SJCRH30 (cell line): Measurements from ENCODE around the gene IL20RB. TPM values are rescaled to one million over a fixed set of nuclear protein-coding genes. Genes with fewer than 3 reads are reported as not detected.

Source experiments
- DNase-seq, 2 experiments: peaks; one replicate each; pipeline ENCODE4 v3.0.0-alpha.2; 2015 to 2020
- H3K27ac ChIP-seq: fragments of 250-450 bp; sonication (Bioruptor Pico); 2 replicates; pipeline ENCODE4 v1.5.1; 2020; ENCODE audit warnings: mild to moderate bottlenecking, moderate library complexity
- H3K27me3 ChIP-seq: fragments of 250-450 bp; sonication (Bioruptor Pico); 2 replicates; pipeline ENCODE4 v1.5.1; 2020; ENCODE audit warnings: mild to moderate bottlenecking, moderate library complexity
- H3K36me3 ChIP-seq: fragments of 250-450 bp; sonication (Bioruptor Pico); 2 replicates; pipeline ENCODE4 v1.5.1; 2020; ENCODE audit warnings: mild to moderate bottlenecking, moderate library complexity
- H3K4me1 ChIP-seq: fragments of 250-450 bp; sonication (Bioruptor Pico); 2 replicates; pipeline ENCODE4 v1.5.1; 2020; ENCODE audit warnings: mild to moderate bottlenecking, moderate library complexity
- H3K4me3 ChIP-seq: fragments of 250-450 bp; sonication (Bioruptor Pico); 2 replicates; pipeline ENCODE4 v1.5.1; 2020; ENCODE audit warnings: mild to moderate bottlenecking, moderate library complexity
- H3K9me3 ChIP-seq: fragments of 250-450 bp; sonication (Bioruptor Pico); replicated peaks from 2 replicates; pipeline ENCODE4 v1.5.1; 2020; ENCODE audit warnings: mild to moderate bottlenecking, moderate library complexity
- total RNA-seq: library from RNA; depleted of rRNA; stranded (reverse); fragments of >200 nt; shearing (Covaris generic); gene quantifications from 2 replicates; pipeline ENCODE4 v1.2.3, GENCODE V29; 2014; rRNA removed

The IL20RB gene, protein sequence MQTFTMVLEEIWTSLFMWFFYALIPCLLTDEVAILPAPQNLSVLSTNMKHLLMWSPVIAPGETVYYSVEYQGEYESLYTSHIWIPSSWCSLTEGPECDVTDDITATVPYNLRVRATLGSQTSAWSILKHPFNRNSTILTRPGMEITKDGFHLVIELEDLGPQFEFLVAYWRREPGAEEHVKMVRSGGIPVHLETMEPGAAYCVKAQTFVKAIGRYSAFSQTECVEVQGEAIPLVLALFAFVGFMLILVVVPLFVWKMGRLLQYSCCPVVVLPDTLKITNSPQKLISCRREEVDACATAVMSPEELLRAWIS
- total RNA-seq: 1.0 and 1.3 TPM in 2 replicates

DNA sequence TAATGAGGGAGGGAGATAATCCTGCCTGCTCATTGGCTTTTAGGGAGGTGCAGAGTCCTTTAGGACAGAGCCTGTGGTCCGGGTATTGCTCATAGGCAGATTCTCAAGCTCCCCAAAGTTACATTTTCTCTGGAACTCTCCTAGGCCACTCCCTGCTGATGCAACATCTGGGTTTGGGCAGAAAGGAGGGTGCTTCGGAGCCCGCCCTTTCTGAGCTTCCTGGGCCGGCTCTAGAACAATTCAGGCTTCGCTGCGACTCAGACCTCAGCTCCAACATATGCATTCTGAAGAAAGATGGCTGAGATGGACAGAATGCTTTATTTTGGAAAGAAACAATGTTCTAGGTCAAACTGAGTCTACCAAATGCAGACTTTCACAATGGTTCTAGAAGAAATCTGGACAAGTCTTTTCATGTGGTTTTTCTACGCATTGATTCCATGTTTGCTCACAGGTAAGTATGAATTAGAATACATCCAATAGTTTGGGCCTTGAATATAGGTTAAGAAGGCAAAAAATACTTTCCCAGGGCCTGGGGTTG, at the start of gene IL20RB:
IL20RB (plus strand) TSS at position 233 of the 538 bp plus-strand sequence; CDS start at position 364, 131 bp downstream.
- DNase-seq: no peak
- no peak within 1 kb of the TSS for H3K27ac ChIP-seq
- H3K36me3 ChIP-seq: no peaks in the 10 kb centered on the region; the same call in 1 of the 2 replicates

DNA sequence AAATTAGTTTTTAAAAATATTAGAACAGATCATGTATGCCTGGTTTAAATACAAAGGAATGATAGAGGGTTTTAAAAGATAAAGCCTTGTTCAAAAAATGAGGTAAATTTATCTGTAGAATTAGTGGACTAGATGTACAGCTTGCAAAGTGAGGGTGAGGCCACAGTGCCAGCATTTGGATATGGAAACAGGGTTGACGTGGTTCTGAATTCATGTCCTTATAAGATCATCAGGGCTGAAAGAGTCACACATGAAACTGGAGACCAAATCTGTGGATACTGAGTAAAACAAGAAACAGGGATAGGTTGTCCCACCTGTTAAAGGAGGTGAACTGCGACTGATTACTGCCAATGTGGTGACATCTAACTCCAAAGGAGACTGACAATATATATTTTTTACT, 49.5 kb upstream of the IL20RB start:
- H3K4me1 ChIP-seq: no peaks in the 10 kb centered on the region
- DNase-seq: no peak

More for the DNA sequence above, at the start of gene IL20RB:
- H3K4me3 ChIP-seq: no peak within 1 kb of the TSS
- H3K4me1 ChIP-seq: peaks cover 23% of the 10 kb centered on the region
- no peaks in the 10 kb centered on the region for H3K27me3 ChIP-seq
- no peaks in the 10 kb centered on the region for H3K9me3 ChIP-seq

DNA sequence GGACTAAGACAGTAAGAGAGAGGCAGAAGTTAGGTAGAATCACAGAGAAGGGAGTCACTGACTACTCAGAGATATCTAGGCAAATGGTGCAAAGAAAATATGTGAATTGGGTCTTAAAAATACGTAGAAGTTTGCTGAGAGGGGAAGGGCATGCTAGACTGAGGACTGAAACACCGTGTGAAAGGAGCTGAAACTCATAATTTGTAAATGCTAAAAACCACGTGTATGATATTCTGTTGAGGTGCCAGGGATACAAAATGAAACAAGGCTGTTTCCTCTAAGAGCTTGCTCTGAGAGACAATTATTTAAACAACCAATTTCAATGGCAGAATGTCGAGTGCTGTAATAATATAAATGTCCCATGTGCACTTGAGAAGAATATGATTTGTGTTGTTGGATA, 48.6 kb upstream of the IL20RB start:
- Histone ChIP-seq H3K9me3 (peaks cover 6% of the 10 kb centered on the region), H3K27me3 (no peaks in the 10 kb centered on the region), H3K36me3 (no peaks in the 10 kb centered on the region; the same call in 1 of the 2 replicates), H3K4me1 (no peaks in the 10 kb centered on the region), H3K27ac (no peak overlapping the region), H3K4me3 (no peak overlapping the region)
- no peak for DNase-seq

More for the DNA sequence above, 49.5 kb upstream of the IL20RB start:
- H3K9me3 ChIP-seq: peaks cover 12% of the 10 kb centered on the region
- H3K4me3 ChIP-seq: no peak overlapping the region
- H3K36me3 ChIP-seq: no peaks in the 10 kb centered on the region; the same call in 1 of the 2 replicates
- H3K27ac ChIP-seq: no peak overlapping the region
- no peaks in the 10 kb centered on the region for H3K27me3 ChIP-seq

DNA sequence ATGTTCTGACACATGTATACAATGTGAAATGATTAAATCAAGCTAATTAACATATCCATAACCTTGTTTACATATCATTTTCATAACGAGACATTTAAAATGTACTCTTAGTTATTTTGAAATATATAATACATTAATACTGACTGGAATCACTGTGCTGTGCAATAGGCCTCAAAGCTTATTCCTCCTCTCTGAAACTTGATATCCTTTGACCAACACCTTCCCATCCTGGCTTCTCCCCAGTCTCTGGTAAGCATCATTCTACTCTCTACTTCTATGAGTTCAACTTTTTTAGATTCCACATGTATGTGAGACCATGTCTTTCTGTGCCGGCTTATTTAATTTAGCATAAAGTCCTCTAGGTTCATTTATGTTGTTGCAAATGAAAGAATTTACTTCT, 47.1 kb upstream of the IL20RB start:
- Histone ChIP-seq H3K36me3 (no peaks in the 10 kb centered on the region), H3K27ac (no peak overlapping the region), H3K9me3 (no peaks in the 10 kb centered on the region; the same call in 1 of the 2 replicates), H3K4me3 (no peak overlapping the region), H3K4me1 (no peaks in the 10 kb centered on the region), H3K27me3 (no peaks in the 10 kb centered on the region)
- DNase-seq: no peak

DNA sequence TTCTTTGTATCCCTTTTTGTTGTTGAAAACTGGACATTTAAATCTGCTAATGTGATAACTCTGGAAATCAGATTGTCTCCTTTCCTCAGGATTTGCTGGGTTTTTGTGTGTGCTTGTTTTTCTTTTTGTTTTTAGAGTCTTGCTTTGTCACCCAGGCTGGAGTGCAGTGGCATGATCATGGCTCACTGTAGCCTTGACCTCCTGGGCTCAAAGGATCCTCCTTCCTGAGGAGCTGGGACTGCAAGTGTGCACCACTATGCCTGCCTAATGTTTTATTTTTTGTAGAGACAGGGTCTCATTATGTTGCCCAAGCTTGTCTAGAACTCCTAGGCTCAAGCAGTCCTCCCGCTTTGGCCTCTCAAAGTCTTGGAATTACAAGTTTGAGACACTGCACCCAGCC, 44.6 kb upstream of the IL20RB start:
- no peak for DNase-seq
- Histone ChIP-seq H3K4me3 (no peak overlapping the region), H3K27ac (no peak overlapping the region), H3K36me3 (peaks cover 2% of the 10 kb centered on the region; the same call in 1 of the 2 replicates), H3K9me3 (no peaks in the 10 kb centered on the region; the same call in none of the 2 replicates), H3K27me3 (no peaks in the 10 kb centered on the region), H3K4me1 (no peaks in the 10 kb centered on the region)

DNA sequence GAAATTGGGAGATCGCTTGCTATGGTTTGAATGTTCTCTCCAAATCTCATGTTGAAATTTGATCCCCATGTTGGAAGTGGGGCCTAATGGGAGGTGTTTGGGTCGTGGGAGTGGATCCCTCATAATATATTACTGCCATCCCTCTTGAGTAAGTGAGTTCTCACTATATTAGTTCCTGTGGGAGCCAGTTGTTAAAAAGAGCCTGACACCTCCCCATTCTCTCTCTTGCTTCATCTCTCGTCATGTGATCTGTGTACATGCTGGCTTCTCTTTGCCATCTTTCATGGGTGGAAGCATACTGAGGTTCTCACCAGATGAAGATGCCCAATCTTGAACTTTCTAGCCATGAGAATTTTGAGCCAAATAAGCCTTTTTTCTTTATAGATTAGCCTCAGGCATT, 43.0 kb upstream of the IL20RB start:
- Histone ChIP-seq H3K4me1 (no peaks in the 10 kb centered on the region), H3K27me3 (no peaks in the 10 kb centered on the region), H3K36me3 (peaks cover 12% of the 10 kb centered on the region), H3K9me3 (no peaks in the 10 kb centered on the region; the same call in none of the 2 replicates), H3K27ac (no peak overlapping the region), H3K4me3 (no peak overlapping the region)
- no peak for DNase-seq

DNA sequence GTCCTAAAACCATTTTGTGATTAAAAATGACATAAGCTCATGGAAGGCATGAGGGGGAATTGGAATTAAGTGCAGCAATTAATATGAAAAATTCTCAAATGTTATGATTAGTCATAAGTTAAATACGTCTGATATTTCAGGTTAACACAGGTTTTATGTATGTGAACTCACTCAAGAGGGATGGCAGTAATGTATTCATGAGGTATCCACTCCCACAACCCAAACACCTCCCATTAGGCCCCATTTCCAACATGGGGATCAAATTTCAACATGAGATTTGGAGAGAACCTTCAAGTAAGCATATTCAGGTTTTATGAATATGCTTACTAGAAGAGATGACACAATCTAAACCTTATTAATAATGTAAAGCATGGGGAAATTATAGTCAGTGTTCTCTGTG, 41.6 kb upstream of the IL20RB start:
- DNase-seq: no peak
- peaks cover 13% of the 10 kb centered on the region for H3K36me3 ChIP-seq
- H3K9me3 ChIP-seq: no peaks in the 10 kb centered on the region; the same call in none of the 2 replicates
- no peaks in the 10 kb centered on the region for H3K27me3 ChIP-seq
- no peak overlapping the region for H3K27ac ChIP-seq
- H3K4me1 ChIP-seq: no peaks in the 10 kb centered on the region
- H3K4me3 ChIP-seq: no peak overlapping the region

DNA sequence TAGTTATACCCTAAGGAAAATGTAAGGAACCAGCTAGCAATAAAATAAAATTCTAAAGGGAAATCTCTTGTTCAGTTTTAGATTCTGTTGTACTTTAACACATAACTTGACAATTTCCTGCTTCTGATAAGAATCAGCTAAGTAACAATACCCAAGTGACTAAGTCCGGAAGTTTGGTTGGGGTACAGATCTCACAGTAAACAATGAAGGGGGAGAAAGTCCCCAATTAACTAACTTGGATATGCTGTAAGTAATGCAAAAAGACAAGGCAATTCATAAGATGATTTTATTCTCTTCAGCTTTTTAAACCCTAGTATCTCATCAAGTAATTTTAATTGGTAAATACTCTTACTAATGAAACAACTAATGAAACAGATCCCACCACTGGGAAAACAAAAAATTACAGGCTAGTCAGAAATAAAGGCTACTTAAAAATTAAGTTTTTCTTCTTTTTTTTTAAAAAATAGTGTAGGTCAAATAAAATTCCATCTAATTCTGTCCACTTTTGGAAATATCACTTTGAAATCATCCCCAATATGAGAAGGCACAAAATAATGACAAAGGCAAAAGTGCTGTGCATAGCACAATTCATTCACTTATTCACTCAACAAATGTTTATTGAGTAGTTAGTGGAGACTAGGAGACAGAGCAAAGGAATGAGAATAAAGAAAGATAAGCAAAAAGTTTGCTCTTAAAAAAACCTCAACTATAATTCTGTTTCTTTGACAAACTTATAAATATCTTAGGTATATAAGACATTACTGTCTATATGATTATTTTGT, 37.8 kb upstream of the IL20RB start:
- H3K27me3 ChIP-seq: no peaks in the 10 kb centered on the region
- no peaks in the 10 kb centered on the region for H3K4me1 ChIP-seq
- H3K36me3 ChIP-seq: peaks cover 13% of the 10 kb centered on the region
- H3K9me3 ChIP-seq: no peaks in the 10 kb centered on the region; the same call in none of the 2 replicates
- H3K27ac ChIP-seq: no peak overlapping the region
- H3K4me3 ChIP-seq: no peak overlapping the region
- DNase-seq: no peak

DNA sequence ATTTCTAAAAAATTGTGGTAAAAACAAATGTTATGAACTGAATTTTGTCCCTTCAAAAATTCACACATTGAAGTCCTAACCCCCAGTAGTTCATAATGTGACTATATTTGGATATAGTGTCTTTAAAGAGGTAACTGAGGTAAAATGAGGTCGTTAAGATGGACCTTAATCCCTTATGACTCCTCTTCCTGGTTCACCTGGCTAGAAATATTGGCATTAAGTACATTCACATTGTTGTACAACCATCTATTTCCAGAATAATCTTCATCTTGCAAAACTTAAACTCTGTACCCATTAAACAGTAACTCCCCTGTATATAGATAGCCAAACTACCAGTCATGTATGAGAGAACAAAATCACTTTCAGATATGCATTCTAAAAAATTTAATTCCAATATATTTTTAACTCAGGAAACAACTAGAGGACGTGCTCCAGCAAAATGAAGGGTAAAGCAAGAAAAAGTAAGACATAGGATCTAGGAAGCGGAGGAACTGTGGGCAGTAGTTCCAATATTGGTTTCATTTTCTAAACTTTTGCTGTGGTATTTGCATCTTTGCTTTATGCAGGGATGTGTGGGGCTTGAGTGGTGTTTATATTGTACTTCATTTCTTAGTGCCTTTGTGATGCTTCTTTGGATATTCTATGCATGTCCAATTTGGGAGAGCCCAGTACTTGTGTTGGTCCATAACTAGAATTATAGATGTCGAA, 36.7 kb upstream of the IL20RB start:
- H3K27ac ChIP-seq: no peak overlapping the region
- no peaks in the 10 kb centered on the region for H3K4me1 ChIP-seq
- peaks cover 13% of the 10 kb centered on the region for H3K36me3 ChIP-seq
- no peak overlapping the region for H3K4me3 ChIP-seq
- H3K9me3 ChIP-seq: no peaks in the 10 kb centered on the region; the same call in none of the 2 replicates
- DNase-seq: no peak
- no peaks in the 10 kb centered on the region for H3K27me3 ChIP-seq

DNA sequence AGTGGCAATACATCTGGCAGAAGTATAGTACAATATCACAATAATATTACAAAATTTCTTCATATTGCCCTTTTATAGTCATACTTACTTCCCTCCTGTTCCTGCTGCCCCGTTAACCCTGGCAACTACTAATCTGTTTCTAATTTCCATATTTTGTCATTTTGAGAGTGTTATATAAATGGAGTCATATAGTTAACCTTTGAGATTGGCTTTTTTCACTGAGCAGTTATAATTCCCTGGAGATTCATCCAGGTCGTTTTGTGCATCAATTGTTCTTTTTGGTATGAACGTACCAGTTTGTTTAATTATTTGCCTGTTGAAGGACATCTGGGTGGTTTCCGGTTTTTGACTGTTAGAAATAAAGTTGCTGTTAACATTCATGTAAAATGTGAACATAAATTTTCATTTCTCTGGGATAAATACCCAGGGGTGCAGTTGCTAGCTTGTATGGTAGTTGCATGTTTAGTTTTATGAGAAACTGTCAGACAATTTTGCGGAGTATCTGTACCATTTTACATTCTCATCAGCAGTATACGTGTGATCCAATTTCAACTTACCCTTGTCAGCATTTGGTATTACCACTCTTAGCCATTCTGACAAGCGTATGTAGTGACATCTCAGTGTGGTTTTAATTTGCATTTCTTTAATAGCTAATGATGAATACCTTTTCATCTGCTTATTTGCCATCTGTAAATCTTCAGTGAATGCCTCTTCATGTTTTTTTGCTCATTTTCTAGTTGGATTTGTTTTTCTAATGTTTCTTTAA, 32.2 kb upstream of the IL20RB start:
- H3K27me3 ChIP-seq: no peaks in the 10 kb centered on the region
- peaks cover 12% of the 10 kb centered on the region for H3K4me1 ChIP-seq
- H3K27ac ChIP-seq: no peak overlapping the region
- H3K36me3 ChIP-seq: peaks cover 18% of the 10 kb centered on the region
- no peak overlapping the region for H3K4me3 ChIP-seq
- DNase-seq: no peak
- H3K9me3 ChIP-seq: no peaks in the 10 kb centered on the region; the same call in 1 of the 2 replicates

DNA sequence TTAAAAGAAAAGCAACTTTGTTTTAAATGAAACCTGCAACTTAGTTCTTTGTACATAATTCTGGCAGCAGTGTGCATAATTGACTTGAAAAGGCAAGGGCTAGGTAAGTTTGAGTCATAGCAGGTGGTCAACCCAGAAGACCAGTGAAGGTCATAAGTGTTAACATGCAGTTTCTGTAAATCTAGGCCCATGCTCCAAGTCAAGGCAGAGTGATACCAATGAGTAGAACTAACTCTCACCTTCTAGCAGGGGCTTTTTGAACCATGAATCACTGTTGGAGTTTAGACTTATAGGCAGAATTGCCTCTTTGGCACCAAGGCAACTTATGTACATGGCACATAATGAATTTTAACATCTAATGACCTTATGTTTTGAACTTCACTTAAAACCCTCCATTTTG, 29.5 kb upstream of the IL20RB start:
- Histone ChIP-seq H3K9me3 (no peaks in the 10 kb centered on the region), H3K4me3 (no peak overlapping the region), H3K27me3 (no peaks in the 10 kb centered on the region), H3K4me1 (peaks cover 13% of the 10 kb centered on the region), H3K27ac (no peak overlapping the region), H3K36me3 (peaks cover 21% of the 10 kb centered on the region)
- no peak for DNase-seq

DNA sequence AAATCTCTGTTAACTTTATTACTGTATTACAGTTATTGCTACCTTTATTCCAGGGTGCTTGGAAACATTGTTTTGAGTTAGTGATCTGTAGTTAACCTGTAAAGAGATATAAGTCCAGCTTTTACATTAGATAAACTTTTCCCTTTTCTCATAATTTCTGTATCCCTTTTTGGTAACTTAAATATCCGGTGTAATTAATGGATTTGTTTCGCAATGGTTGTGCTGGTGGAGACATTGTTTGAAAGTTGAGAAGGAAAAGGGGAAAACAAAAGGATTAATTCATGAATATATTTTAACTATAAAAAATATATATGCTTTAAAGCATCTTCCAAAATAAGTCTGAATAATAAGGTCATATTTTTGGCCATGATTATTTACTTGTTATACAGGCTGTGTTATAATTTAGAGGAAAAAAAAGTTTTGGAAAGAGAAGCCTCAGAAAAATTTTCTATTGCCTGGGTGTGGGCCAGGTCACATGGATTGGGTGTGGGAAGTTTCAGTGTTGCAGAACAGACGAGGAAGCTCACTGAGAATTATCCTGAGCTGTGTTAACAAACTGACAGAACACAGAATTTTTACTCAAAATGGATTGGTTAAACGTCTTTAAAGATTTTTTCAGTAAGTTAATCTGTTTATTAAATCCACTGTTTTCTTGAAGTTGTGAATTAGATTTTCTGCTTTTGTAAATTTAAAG, 27.7 kb upstream of the IL20RB start:
- peaks cover 13% of the 10 kb centered on the region for H3K4me1 ChIP-seq
- H3K27me3 ChIP-seq: no peaks in the 10 kb centered on the region
- no peak overlapping the region for H3K4me3 ChIP-seq
- peak overlapping the region; percentile 23 for H3K27ac ChIP-seq
- no peaks in the 10 kb centered on the region for H3K9me3 ChIP-seq
- DNase-seq: peak; percentile 7 to 45
- H3K36me3 ChIP-seq: peaks cover 21% of the 10 kb centered on the region

DNA sequence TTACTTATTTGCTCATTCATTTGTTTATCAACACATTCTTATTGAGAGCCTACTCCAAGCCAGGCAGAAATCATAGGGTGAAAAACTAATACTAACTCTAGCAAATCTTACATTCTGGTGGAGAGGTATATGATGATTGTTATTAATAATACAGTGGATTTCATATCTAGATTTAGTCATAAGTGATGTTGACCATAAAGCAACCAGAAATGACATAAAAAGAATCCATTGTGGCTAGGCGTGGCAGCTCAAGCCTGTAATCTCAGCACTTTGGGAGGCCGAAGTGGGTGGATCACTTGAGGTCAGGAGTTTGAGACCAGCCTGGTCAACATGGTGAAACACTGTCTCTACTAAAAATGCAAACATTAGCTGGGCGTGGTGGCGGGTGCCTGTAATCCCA, 26.2 kb upstream of the IL20RB start:
- H3K9me3 ChIP-seq: no peaks in the 10 kb centered on the region
- DNase-seq: no peak
- no peak overlapping the region for H3K4me3 ChIP-seq
- H3K27ac ChIP-seq: no peak overlapping the region
- peaks cover 13% of the 10 kb centered on the region for H3K4me1 ChIP-seq
- peaks cover 21% of the 10 kb centered on the region for H3K36me3 ChIP-seq
- no peaks in the 10 kb centered on the region for H3K27me3 ChIP-seq
